Endothelial cell of hepatic sinusoid (primary cell): ENCODE data around the gene RND1.
"Not testable (repeated sequence)": the region's sequence is repeated elsewhere in the genome, so short reads cannot be mapped to it uniquely, and the experiment has no call there.

Source experiments
- in situ Hi-C: cut with HindIII; loops from 2 replicates; pipeline ENCODE4 v1.10.0; 2017; ENCODE audit warnings: low sequenced_read_pairs

Gene RND1

DNA sequence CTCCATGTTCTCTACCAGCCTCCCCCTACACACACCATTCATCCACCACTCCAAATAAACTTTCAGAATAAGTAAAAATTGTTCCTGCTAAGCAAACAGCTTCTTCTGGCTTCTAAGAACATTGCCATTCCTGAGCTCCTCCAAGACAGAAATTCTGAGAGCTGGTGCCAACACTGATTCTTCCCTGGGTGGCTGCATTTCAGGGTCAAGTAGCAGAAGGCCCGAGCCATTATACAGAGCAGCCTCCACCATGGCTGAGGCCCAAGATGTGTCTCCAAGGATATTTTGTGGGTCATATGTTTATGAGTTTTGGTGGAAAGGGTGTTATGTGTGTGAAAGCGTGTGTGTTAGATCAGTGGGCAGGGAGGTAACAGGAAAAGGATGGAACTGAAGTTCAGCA, 3.5 kb upstream of the RND1 start:
- in situ Hi-C loops, result no loop called here

DNA sequence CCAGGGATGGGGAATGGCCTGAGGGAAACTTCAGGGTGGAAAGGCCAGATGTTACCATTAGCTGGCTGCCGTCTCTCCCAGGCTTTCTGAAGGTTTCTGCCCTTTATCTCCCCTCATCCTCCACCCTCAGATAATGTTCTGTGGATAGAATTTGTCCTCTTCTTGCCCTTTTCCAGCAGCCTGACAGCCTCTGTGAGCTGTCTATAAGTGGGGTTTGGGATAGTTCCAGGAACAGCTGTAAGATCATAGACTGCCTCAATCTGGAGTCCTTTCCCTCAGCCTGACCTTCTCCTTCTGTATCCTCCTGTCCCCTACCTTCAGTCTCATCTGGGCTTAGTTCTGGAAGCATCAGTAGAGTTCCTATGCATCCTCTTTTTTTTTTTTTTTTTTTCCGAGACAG, 2.8 kb upstream of the RND1 start:
- in situ Hi-C loops, result no loop called here

DNA sequence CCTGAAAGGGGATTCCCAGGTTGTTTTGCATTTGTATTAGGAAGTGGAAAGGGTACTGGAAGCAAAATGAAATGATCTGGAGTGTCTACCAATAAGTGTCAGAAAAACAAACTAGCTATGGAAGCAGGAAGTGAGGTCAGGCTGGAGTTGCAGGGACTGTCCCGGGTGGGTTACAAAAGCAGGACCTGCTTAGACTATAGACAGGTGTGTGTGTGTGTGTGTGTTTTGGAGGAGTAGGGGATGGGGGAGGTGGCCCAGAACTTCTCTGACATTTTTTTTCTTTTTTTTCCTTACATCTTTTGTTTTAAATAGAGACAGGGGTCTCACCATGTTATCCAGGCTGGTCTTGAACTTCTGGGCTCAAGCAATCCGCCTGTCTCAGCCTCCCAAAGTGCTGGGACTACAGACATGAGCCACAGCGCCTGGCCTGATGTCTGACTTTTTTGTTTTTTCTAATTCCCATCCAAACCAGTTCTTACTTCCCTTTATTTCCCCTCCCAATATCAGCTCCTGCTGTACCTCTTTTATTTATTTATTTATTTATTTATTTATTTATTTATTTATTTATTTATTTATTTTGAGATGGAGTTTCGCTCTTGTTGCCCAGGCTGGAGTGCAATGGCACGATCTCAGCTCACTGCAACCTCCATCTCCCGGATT, 512 bp upstream of the RND1 start:
- in situ Hi-C loops, result no loop called here

DNA sequence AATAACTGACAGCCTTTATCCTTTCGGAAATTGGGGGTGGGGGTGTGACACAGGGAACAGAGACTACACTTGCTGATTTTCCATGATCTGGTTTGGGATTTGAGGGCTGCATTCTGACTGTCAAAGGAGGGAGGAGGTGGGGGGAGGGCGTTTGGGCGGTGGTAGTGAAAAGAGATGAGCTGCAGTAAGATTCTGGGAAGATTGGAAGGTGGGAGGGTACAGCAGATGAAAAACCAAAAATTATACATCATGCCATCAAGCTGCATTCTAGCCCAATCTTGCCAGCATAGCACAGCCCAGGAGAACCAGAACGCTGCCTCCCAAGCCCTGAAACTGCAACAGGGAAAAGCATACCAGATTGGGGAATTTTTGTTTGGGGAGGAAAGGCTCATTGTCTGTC, 2.4 kb downstream of the RND1 start:
- in situ Hi-C loops, result loop anchor here (5.0 kb wide), 1 partner anchor 36 kb away; no protein-coding TSS in a partner anchor

DNA sequence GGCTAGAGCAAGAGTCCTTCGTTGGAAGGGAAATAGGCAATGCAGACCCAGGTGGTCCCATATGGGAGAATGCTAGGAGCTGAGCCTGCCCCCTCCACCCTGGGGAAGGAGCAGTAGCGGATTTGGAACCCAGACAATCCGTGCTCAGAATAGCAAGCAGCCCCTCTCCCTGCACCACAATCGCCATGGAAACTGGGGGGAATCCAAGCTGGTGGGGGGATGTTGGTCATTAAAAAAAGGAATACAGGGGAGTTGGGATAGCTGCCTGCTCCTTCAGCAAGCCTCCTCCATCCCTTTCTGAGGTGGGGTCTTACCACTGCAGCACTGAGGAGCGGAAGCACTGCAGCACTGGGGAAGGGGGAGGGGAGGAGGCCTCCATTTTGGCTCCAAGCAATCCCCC, 2.9 kb downstream of the RND1 start:
- in situ Hi-C loops, result loop anchor here (5.0 kb wide), 1 partner anchor 35 kb away; no protein-coding TSS in a partner anchor

DNA sequence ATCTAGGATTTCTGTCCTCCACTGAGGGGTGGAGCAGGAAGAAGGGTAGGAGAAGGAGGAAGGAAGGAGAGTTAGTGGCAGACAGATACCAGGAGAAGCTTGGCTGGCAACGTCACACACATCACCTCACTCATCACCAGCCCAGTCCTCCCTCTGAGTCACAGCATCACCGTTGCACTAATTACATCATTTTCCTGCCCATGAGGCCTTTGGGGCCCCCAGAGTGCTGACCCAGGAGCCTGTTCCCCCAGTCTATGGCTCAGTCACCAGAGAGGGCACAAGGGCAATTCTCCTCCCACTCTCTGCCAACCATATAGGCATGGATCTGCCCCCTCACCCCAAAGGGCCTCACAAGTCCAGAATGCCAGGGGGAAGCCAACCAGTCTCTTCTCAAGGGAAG, 4.6 kb downstream of the RND1 start:
- in situ Hi-C loops, result loop anchor here (5.0 kb wide), 1 partner anchor 34 kb away; no protein-coding TSS in a partner anchor

DNA sequence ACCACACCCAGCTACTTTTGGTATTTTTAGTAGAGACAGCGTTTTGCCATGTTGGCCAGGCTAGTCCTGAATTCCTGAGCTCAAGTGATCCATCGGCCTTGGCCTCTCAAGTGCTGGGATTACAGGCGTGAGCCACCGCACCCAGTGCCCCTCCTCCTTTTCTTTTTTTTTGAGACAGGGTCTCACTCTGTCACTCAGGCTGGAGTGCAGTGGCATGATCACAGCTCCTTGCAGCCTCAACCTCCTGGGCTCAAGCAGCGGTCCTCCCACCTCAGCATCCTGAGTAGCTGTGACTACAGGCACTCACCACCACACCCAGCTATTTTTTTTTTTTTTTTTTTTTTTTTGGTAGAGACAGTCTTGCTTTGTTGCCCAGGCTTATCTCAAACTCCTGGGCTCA, 5.4 kb downstream of the RND1 start:
- in situ Hi-C loops, result loop anchor here (5.0 kb wide), 1 partner anchor 33 kb away; no protein-coding TSS in a partner anchor

DNA sequence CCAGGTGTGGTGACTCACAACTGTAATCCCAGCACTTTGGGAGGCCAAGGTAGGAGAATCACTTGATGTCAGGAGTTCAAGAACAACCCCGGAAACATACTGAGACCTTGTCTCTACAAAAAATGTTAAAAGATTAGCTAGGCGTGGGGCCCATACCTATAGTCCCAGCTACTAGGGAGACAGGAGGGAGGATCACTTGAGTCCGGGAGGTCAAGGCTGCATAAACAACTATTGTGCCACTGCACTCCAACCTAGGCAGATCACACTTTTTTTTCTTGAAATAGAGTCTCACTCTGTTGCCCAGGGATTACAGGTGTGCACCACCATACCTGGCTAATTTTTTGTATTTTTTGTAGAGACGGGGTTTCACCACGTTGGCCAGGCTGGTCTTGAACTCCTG, 6.1 kb downstream of the RND1 start:
- in situ Hi-C loops, result loop anchor here (5.0 kb wide), 1 partner anchor 32 kb away; no protein-coding TSS in a partner anchor

DNA sequence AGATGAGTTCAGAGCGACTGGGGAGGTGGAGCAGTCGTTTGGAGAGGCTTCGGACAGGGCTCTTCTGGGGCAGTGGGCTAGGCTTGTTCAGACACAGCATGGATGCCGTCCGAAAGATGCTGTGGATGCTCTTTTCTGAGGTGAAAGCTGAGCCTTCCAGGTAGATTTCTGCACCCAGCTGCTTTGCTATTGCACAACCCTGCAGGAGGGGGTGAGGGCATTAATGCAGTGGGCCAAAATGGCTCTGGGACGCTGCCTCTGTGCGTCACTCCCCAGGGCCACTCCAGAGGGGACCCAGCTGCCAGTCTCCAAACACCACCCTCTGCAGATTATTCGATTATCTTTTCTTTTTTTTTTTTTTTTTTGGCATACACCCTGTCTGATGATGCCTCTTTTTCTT, 7.6 kb downstream of the RND1 start:
- in situ Hi-C loops, result no loop called here

DNA sequence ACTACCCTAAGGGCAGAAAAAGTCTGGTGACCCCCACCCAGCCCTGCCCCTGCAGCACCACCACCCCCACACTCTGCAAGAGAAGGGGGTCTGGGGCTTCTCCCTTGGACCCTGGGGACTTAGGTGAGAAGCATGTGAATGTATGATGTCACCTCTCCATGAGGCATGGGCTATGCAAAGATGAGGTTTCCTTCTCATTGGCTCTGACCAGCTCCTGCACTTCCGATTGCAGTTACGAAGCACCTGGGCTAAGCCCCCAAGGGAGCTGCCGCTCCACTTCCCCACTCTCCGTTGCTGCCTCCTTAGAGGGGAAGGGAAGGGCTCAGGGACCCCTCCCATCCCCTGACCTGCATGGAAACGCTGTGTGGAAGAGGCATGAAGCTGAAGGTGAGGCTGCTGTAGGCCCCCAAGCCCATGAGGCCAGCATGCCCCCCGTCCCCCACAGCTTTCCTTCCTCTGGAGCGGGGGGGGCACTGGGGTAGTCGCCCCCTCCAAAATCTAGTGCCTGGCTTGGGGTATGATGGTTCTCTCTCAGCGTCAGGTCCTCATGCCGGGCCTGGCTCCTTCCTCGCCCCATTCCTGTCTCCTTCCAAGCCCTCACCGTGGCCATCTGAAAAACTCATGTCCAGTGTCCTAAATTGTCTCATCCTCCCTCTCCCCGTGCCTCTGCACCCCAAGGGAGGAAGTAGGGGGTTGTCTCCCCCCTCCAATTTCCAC, 8.2 kb downstream of the RND1 start:
- in situ Hi-C loops, result no loop called here

DNA sequence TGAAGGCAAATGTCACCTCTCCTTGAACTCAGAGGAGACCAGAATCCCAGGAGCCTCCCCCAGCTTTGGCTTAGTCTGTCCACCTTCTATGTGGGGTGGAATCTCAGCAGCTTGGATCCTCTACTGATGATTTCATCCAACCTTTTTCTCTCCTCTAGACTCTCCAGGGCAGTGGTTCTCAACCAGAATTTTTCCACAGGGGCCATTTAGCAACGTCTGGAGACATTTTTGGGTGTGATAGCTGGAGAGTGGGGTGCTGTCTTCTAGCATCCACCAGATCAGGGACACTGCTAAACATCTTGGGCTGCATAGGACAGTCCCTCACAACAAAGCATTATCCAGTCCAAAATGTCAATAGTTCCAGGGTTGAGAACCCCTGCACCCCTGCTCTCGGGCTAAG, 9.3 kb downstream of the RND1 start:
- in situ Hi-C loops, result no loop called here

DNA sequence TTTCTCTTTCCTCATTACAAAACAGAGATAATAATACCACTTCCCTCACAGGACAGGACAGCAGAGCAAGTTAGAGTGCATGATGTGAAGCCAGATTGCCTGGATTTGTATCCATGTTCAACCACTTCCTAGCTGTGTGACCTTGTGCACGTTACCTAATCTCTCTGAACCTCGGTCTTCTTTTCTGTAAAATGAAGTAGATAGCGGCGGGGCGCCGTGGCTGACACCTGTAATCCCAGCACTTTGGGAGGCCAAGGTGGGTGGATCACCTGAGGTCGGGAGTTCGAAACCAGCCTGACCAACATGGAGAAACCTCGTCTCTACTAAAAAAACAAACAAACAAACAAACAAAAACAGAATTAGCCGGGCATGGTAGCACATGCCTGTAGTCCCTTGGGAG, 10.7 kb downstream of the RND1 start:
- in situ Hi-C loops, result not testable (repeated sequence)

DNA sequence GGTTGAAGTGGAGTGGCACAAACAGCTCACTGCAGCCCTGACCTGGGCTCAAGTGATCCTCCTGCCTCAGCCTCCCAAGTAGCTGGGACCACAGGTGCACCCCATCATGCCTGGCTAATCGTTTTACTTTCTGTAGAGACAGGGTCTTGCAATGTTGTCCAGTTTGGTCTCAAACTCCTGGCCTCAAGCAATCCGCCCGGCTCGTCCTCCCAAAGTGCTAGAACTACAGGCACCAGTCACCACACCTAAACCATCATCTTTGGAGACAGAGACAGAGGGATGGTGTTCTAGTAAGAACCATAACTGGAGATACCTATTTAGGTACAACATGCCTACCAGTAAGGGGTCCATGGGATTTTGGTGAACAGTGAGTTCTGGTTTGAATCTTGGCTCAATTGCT, 11.2 kb downstream of the RND1 start:
- in situ Hi-C loops, result no loop called here

DNA sequence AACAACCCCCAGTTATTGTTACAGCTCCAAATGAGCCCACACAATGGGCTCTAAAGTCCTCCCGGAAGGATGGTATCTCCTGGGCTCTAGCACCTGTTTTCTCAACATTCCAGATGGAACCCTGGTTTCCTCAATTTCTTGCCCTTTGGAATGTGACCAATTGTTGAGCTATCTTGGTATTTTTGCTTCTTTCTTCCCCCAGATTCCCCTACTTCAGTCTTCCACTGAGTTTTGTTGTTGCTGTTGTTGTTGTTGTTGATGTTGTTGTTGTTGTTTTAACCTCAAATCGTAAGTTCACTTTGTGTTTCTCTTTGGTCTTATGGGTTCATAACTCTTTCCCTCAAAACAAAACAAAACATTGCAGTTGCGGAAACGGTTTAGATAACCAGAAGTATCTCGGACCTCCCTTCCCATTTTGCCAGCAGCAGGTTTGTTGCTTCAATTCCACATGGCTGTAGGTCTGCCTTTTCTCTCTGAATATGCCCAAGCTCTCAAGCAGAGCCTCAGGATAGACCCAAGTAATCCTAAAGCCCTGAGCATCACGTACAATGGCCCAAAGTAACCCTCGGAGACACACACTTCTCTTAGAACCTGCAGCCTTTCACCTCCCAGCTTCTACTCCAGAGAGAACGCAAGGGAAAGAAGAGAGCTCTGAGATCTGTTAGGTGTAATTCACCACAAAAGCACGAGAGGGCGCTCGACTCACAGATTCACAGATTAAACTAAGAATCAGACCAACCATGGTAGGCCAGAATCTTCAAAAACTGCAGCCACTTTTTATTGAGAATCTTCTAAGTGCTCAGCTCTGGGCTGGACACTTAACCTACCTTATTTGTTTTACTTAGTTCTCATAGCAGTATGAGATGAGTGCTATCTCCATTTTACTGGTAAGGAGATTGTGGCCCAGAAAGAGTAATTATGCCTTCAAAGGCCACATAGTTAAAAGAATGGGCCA, 12.7 kb downstream of the RND1 start:
- in situ Hi-C loops, result no loop called here

DNA sequence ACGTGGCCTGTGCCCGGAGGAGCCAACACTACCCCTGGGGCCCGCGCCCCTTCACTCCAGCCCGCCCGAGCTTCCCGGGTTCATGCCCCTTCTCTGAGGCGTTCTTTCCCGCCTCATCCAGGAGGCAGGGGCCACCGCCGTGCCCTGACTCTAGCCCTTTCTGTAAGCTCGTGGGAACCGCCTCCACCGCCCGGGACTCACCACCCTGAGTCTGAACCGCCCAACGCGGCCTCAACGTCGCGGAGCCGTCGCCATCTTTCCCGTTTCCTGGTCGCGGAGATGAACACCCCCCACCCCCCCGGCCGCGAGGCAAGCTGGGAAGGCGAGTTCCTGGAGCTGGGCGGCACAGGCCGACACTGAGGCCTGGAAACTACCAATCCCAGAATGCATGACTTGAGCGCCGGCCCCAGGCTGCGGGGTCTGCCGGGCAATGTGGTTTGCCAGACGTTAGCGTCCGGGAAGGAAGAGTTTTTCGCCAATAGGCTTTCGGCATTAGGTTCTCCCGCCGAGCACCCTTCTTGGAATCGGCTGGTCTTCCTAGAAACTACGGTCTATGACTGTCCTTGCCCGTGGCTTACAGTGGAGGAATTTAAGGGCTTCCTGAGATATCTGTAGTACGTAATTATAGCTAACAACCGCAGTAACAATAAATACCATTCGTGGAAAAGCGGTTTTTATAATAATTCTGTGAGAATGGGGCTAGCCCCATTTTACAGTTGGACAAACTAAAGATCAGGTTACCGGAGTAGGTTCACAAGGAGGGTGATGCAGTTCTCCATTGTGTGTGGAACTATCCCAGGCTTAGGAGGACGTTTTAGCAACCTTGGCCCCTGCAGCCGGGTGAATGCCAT, 13.6 kb downstream of the RND1 start, which contains the start of gene DDX23:
TSS of gene DDX23 (minus strand) at position 281 of the 851 bp plus-strand sequence. CDS start 6,381 bp downstream, outside the sequence.
- in situ Hi-C loops, result no loop called here

DNA sequence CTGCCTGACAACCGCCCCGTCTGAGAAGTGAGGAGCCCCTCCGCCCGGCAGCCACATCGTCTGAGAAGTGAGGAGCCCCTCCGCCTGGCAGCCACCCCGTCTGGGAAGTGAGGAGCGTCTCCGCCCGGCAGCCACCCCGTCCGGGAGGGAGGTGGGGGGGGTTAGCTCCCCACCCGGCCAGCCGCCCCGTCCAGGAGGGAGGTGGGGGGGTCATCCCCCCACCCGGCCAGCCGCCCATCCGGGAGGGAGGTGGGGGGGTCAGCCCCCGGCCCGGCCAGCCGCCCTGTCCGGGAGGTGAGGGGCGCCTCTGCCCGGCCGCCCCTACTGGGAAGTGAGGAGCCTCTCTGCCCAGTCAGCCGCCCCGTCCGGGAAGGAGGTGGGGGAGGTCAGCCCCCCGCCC, 23.6 kb downstream of the RND1 start:
- in situ Hi-C loops, result loop anchor here (5.0 kb wide), 1 partner anchor 95 kb away; no protein-coding TSS in a partner anchor

DNA sequence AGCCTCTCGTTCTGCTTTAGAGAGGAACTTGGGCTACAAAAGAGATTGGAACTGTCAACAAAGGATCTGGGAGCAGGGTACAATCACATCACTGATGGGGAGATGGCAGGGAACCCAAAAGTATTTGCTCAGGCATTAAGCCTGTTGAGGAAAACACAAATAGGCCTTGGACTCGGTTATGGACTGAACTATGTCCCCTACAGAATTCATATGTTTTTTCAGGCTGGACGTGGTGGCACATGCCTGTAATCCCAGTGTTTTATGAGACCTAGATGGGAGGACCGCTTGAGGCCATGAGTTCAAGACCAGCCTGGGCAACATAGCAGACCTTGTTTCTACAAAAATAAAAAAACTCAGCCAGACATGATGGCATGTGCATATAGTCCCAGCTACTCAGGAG, 27.6 kb downstream of the RND1 start:
- in situ Hi-C loops, result no loop called here

DNA sequence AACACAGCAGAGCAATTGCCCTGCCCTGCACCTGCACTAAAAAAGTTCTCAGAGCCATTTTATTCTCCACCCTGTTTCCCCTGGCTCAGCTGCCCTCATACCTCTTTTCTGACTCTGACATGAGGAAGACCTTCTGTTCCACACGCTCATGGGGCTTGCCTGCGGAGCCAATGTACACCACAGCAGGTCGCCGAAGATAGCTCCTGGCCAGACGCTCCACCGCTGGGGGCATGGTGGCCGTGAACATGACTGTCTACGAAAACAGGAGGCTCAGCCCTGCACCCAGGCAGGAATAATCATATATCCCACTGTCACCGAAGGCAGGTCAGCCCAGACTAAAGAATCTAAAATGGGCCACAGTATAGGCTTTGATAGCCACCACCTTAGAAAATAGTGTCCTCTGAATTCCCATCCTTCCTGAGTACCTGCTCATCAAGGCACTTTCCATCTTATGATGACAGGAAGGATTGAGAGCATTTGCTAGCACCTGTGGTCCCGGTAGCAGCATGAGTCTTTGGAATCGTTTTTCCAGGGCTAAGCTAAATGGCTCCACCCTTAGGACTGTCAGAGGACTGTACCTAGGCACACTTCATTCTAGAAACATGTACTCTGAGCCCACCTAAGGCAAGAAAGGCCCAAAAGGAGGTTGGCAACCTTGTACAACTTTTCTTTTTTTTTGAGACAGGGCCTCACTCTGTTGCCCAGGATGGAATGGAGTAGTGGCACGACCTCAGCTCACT, 33.2 kb downstream of the RND1 start:
- in situ Hi-C loops, result no loop called here

DNA sequence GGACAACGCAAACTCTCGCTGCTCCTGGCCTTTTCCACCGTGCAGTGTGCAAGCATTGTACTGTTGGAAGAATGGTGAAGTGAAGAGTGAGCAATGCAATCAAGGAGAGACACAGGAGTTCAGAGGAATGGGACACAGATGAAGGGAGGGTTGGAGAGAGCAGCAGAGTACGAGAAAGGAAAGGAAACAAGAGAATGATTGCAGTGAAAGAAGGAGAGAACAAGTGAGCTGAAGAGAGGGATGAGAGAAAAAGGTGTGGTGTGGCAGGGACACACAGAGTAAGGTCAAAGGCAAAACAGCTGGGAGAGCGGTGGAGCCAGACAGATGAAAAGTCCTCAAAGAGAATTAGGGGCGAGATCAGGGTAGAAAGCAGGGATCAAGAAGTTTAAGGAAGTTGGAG, 34.4 kb downstream of the RND1 start:
- in situ Hi-C loops, result no loop called here
